Endothelial cell of umbilical vein (primary cell): ENCODE data around the gene SLC2A6. TPM values are rescaled to one million over a fixed set of nuclear protein-coding genes. Genes with fewer than 3 reads are reported as not detected.

ENCODE experiments used
- BruUV-seq: library from RNA; stranded (reverse); fragments of 400-500 nt; replicated peaks from 2 replicates; lab custom pipeline; 2021; lab: Mats Ljungman, UMichigan
- CTCF ChIA-PET: fragments of 300-600, 350-600 bp; sonication (Branson Sonifier 250); formaldehyde crosslinking; loops from one replicate; lab custom pipeline; 2021; ENCODE audit warnings: antibody characterized with exemption, inconsistent platforms; lab: Charles Lee
- POLR2A ChIA-PET: fragments of 300-600, 350-600 bp; sonication (Branson Sonifier 250); formaldehyde crosslinking; loops from one replicate; lab custom pipeline; 2021; ENCODE audit warnings: antibody characterized with exemption, inconsistent platforms; lab: Charles Lee
- DNase-seq: peaks from one replicate; pipeline ENCODE4 v3.0.0-alpha.2; 2011; ENCODE audit warnings: low read depth, low spot score
- FAIRE-seq: peaks from 2 replicates; lab custom pipeline; 2011; peaks lifted over from hg19 to GRCh38; lab: Jason Lieb, UNC
- H2AFZ ChIP-seq: 2 replicates; pipeline ENCODE4 v1.6.0; 2012; ENCODE audit warnings: low read depth, low read length, control low read depth, inconsistent platforms
- H3K27ac ChIP-seq: 2 replicates; pipeline ENCODE4 v1.5.1; 2011; ENCODE audit warnings: low read depth, mild to moderate bottlenecking, control low read depth, low read length, moderate library complexity; ENCODE audit not compliant: insufficient read depth
- H3K27me3 ChIP-seq, 2 experiments: 2 replicates each; pipeline versions ENCODE4 v1.6.0 to v1.6.1; 2011; ENCODE audit warnings: low read length in 2 of 2, mixed read lengths in 1 of 2; ENCODE audit not compliant: control insufficient read depth in 2 of 2, insufficient read depth in 2 of 2
- H3K36me3 ChIP-seq, 2 experiments: 2 replicates in 1 of 2; 3 replicates in 1 of 2; pipeline ENCODE4 v1.5.1; 2011; ENCODE audit warnings: low read length in 2 of 2, mild to moderate bottlenecking in 1 of 2, moderate library complexity in 1 of 2; ENCODE audit not compliant: control insufficient read depth in 2 of 2, insufficient read depth in 2 of 2; ENCODE audit errors: extremely low read depth in 1 of 2
- H3K4me1 ChIP-seq: 3 replicates; pipeline ENCODE4 v1.5.1; 2011; ENCODE audit warnings: mild to moderate bottlenecking, low read length; ENCODE audit not compliant: control insufficient read depth, insufficient read depth; ENCODE audit errors: extremely low read depth
- H3K4me2 ChIP-seq: 2 replicates; pipeline ENCODE4 v1.6.1; 2011; ENCODE audit warnings: low read length, control low read depth, mixed read lengths; ENCODE audit not compliant: insufficient read depth
- H3K4me3 ChIP-seq, 3 experiments: fragments of 200-600 bp in 1 of 3; sonication (generic), shearing (Covaris generic) in 1 of 3; replicated peaks in 1 of 3; 2 replicates each; pipeline ENCODE4 v1.5.1; 2011 to 2016; ENCODE audit warnings: control low read depth in 3 of 3, low read length in 3 of 3, mild to moderate bottlenecking in 2 of 3, inconsistent platforms in 1 of 3, low read depth in 1 of 3, moderate library complexity in 1 of 3; ENCODE audit not compliant: insufficient read depth in 1 of 3
- H3K79me2 ChIP-seq: 2 replicates; pipeline ENCODE4 v1.6.0; 2012; ENCODE audit warnings: low read length, inconsistent platforms; ENCODE audit not compliant: control insufficient read depth, insufficient read depth
- H3K9ac ChIP-seq: replicated peaks from 2 replicates; pipeline ENCODE3; 2011; ENCODE audit warnings: low read length, control low read depth; ENCODE audit not compliant: insufficient read depth; ENCODE audit errors: extremely low read depth
- H3K9me1 ChIP-seq: replicated peaks from 3 replicates; pipeline ENCODE4 v1.6.0; 2011; ENCODE audit warnings: mild to moderate bottlenecking, low read length; ENCODE audit not compliant: control insufficient read depth, insufficient read depth; ENCODE audit errors: extremely low read depth
- H3K9me3 ChIP-seq: replicated peaks from 2 replicates; pipeline ENCODE4 v1.5.1; 2012; ENCODE audit warnings: low read length, inconsistent platforms; ENCODE audit not compliant: control insufficient read depth, insufficient read depth
- H4K20me1 ChIP-seq: replicated peaks from 2 replicates; pipeline ENCODE3; 2011; ENCODE audit warnings: mild to moderate bottlenecking, low read length; ENCODE audit not compliant: control insufficient read depth, insufficient read depth; ENCODE audit errors: extremely low read depth
- CTCF ChIP-seq, 2 donors: IDR thresholded peaks; 1 replicate in 1 of 2; 2 replicates in 1 of 2; pipeline ENCODE4 v1.5.1; 2011; ENCODE audit warnings: low read length in 2 of 2, mild to moderate bottlenecking in 2 of 2, moderate library complexity in 2 of 2, control low read depth in 1 of 2, inconsistent platforms in 1 of 2, low read depth in 1 of 2; ENCODE audit not compliant: insufficient read depth in 1 of 2; ENCODE audit errors: extremely low read depth in 1 of 2
- EZH2 ChIP-seq: IDR thresholded peaks from 2 replicates; pipeline ENCODE4 v1.6.1; 2012; ENCODE audit warnings: borderline replicate concordance, low read depth, mild to moderate bottlenecking, moderate library complexity, low read length, inconsistent platforms; ENCODE audit not compliant: severe bottlenecking
- FOS ChIP-seq: IDR thresholded peaks from 2 replicates; pipeline ENCODE4 v1.6.1; 2011; ENCODE audit warnings: mild to moderate bottlenecking, low read length, moderate library complexity, borderline replicate concordance; ENCODE audit not compliant: insufficient read depth
- GATA2 ChIP-seq: IDR thresholded peaks from 2 replicates; pipeline ENCODE4 v1.7.0; 2011; ENCODE audit warnings: low read depth, mild to moderate bottlenecking, moderate library complexity, mixed read lengths, low read length; ENCODE audit not compliant: insufficient read length, insufficient read depth
- JUN ChIP-seq: IDR thresholded peaks from 2 replicates; pipeline ENCODE4 v1.6.1; 2011; ENCODE audit warnings: borderline replicate concordance, low read depth; ENCODE audit not compliant: insufficient read length, insufficient read depth
- MAX ChIP-seq: IDR thresholded peaks from 2 replicates; pipeline ENCODE4 v1.6.1; 2011; ENCODE audit not compliant: insufficient read depth, insufficient read length
- MYC ChIP-seq: IDR thresholded peaks from one replicate; pipeline ENCODE4 v1.6.1; 2011; ENCODE audit warnings: mild to moderate bottlenecking, low read depth, low read length
- POLR2A ChIP-seq: IDR thresholded peaks from 2 replicates; pipeline ENCODE4 v1.6.1; 2012; ENCODE audit warnings: low read depth, mild to moderate bottlenecking, control low read depth, low read length
- POLR2AphosphoS5 ChIP-seq: IDR thresholded peaks from 2 replicates; pipeline ENCODE4 v1.6.1; 2012; ENCODE audit warnings: low read depth, mild to moderate bottlenecking, control low read depth, low read length, moderate library complexity; ENCODE audit not compliant: insufficient read depth
- dilution Hi-C: fragments of 300-500 bp; cut with MboI; formaldehyde crosslinking; loops from one replicate; pipeline ENCODE4 v1.15.0; 2019; ENCODE audit warnings: low sequenced_read_pairs; ENCODE audit not compliant: extremely low pct_ligation_motif_present
- intact Hi-C: fragments of 100-400 bp; cut with micrococcal nuclease; formaldehyde crosslinking; loops from one replicate; pipeline ENCODE4 v1.10.0; 2022
- polyA plus RNA-seq, 4 experiments: library from polyadenylated mRNA; depleted of rRNA in 3 of 4; stranded (reverse) in 3 of 4; unstranded in 1 of 4; fragments of >200 nt; gene quantifications; 2 replicates each; pipeline versions ENCODE4 v1.2.1 to v1.2.3, GENCODE V29; 2011 to 2012; ENCODE audit warnings: missing spikeins in 1 of 4
- total RNA-seq: library from RNA; stranded (reverse); gene quantifications from 2 replicates; pipeline ENCODE4 v1.2.3, GENCODE V29; 2021

SLC2A6 gene
- total and polyA plus RNA-seq, 2 donors (not counting 3 experiments of a cell fraction or from before 2014, with no cell fraction given) = 35.7 to 39.6 TPM

- H3K4me3 ChIP-seq = no peak overlapping the region
- TF ChIP-seq MAX (no peak), FOS (no peak), JUN (no peak), EZH2 (no peak), MYC (no peak), CTCF (IDR thresholded peaks at IDR 0.05; ENCODE audit: extremely low read depth in 1 of 2, insufficient read depth in 1 of 2, low read depth in 1 of 2, low read length in 2 of 2) (no peak), POLR2AphosphoS5 (no peak), GATA2 (no peak), POLR2A (no peak)
- H3K27ac ChIP-seq = no peak overlapping the region
- POLR2A ChIA-PET = no interaction called here
- H3K9me3 ChIP-seq = no peaks in the 10 kb centered on the region
- FAIRE-seq (no peak), DNase-seq (no peak)
- peaks cover 9% of the 10 kb centered on the region for H3K4me1 ChIP-seq
- H3K9ac ChIP-seq = no peak overlapping the region
- no peaks in the 10 kb centered on the region for H3K79me2 ChIP-seq
- H3K36me3 ChIP-seq = no peaks in the 10 kb centered on the region
- no peak overlapping the region for H2AFZ ChIP-seq
- CTCF ChIA-PET = no interaction called here
- intact Hi-C loops (no loop called here), dilution Hi-C loops (no loop called here)
- BruUV-seq = no TSS peak
- H4K20me1 ChIP-seq = no peaks in the 10 kb centered on the region
- H3K9me1 ChIP-seq = no peaks in the 10 kb centered on the region
- no peak overlapping the region for H3K4me2 ChIP-seq
- no peaks in the 10 kb centered on the region for H3K27me3 ChIP-seq
Measured at GRCh38 chr9:133457748-133458147, 21.2 kb downstream of the SLC2A6 start.
